Measurements from ENCODE around the gene MINK1.
"Not testable (repeated sequence)": the region's sequence is repeated elsewhere in the genome, so short reads cannot be mapped to it uniquely, and the experiment has no call there.

Gene MINK1

DNA sequence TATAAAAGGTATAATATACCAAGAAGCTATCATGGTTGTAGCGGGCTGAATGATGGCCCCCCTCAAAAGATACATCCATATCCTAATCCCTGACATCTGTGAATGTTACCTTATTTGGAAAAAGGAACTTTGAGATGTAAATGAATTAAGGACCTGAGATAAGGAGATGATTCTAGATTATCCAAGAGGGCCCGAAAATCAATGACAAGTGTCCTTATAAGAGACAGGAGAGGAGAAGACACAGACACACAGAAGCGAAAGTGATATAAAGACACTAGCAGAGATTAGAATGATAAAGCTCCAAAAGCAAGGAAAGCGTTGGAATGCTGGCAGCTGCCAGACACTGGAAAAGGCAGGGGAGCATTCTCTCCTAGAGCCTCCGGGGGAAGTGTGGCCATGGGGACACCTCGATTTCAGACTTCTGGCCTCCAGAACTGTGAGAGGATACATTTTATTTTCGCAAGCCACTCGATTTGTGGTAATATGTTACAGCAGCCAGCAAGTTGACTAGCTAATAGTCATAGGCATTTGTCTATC is 86.4 kb downstream of the MINK1 start:
- Mint-ChIP-seq H3K27me3 (ENCODE audit: low read depth, poor library complexity) (peaks cover 4% of the 10 kb centered on the region), H3K4me1 (peaks cover 5% of the 10 kb centered on the region), H3K27ac (peak overlapping the region; percentile 65), H3K36me3 (ENCODE audit: low read depth) (no peaks in the 10 kb centered on the region), H3K9me3 (no peaks in the 10 kb centered on the region), H3K4me3 (no peak overlapping the region)
- TF ChIP-seq, protein P1, sequence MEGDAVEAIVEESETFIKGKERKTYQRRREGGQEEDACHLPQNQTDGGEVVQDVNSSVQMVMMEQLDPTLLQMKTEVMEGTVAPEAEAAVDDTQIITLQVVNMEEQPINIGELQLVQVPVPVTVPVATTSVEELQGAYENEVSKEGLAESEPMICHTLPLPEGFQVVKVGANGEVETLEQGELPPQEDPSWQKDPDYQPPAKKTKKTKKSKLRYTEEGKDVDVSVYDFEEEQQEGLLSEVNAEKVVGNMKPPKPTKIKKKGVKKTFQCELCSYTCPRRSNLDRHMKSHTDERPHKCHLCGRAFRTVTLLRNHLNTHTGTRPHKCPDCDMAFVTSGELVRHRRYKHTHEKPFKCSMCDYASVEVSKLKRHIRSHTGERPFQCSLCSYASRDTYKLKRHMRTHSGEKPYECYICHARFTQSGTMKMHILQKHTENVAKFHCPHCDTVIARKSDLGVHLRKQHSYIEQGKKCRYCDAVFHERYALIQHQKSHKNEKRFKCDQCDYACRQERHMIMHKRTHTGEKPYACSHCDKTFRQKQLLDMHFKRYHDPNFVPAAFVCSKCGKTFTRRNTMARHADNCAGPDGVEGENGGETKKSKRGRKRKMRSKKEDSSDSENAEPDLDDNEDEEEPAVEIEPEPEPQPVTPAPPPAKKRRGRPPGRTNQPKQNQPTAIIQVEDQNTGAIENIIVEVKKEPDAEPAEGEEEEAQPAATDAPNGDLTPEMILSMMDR (IDR thresholded peaks at IDR 0.05): no peak
- no peak for DNase-seq

DNA sequence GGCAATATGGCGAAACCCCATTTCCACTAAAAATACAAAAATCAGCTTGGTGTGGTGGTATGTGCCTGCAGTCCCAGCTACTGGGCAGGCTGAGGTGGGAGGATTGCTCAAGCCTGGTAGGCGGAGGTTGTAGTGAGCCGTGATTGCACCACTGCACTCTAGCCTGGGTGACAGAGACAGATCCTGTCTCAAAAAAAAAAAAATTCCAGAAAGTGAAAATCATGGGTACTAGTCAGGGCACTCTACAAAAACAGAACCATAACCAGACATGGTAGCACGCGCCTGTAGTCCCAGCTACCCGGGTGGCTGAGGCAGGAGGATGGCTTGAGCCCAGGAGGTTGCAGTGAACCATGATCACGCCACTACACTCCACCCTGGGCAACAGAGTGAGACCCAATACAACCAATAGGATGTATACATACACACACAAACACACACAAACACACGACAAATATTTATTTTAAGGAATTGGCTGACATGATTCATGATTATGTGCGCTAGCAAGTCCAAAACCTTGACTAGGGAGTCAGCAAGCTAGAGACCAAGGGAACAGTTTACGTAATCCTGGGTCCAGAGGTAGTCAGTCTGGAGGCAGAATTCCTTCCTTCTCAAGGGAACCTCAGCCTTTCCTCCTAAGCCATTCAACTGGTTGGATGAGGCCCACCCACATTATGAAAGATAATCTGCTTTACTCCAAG is 87.4 kb downstream of the MINK1 start:
- no peak overlapping the region for H3K27ac Mint-ChIP-seq
- TF ChIP-seq, protein P1 (IDR thresholded peaks at IDR 0.05): no peak
- DNase-seq: no peak
- H3K4me1 Mint-ChIP-seq: peaks cover 5% of the 10 kb centered on the region
- peaks cover 4% of the 10 kb centered on the region for H3K27me3 Mint-ChIP-seq (ENCODE audit: low read depth, poor library complexity)
- no peaks in the 10 kb centered on the region for H3K9me3 Mint-ChIP-seq
- H3K4me3 Mint-ChIP-seq: no peak overlapping the region
- no peaks in the 10 kb centered on the region for H3K36me3 Mint-ChIP-seq (ENCODE audit: low read depth)

DNA sequence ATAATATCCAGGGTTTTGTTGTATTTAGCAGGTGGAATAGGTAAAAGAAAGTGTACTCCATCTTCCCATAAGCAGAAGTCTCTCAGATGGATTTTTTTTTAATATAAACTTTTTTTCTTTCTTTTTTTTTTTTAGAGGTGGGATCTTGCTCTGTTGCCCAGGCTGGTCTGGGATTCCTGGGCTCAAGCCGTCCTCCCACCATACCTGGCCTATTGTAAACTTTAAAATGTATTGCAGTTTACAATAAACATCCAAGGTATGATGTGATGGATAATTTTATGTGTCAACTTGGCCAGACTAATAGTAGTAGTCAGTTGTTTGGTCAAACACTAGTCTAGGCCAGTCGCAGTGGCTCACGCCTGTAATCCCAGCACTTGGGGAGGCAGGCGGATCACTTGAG is 88.2 kb downstream of the MINK1 start:
- H3K9me3 Mint-ChIP-seq: no peaks in the 10 kb centered on the region
- no peaks in the 10 kb centered on the region for H3K36me3 Mint-ChIP-seq (ENCODE audit: low read depth)
- peaks cover 7% of the 10 kb centered on the region for H3K4me1 Mint-ChIP-seq
- TF ChIP-seq, protein P1 (IDR thresholded peaks at IDR 0.05): no peak
- no peak overlapping the region for H3K4me3 Mint-ChIP-seq
- H3K27ac Mint-ChIP-seq: no peak overlapping the region
- DNase-seq: no peak
- H3K27me3 Mint-ChIP-seq (ENCODE audit: low read depth, poor library complexity): peaks cover 4% of the 10 kb centered on the region

DNA sequence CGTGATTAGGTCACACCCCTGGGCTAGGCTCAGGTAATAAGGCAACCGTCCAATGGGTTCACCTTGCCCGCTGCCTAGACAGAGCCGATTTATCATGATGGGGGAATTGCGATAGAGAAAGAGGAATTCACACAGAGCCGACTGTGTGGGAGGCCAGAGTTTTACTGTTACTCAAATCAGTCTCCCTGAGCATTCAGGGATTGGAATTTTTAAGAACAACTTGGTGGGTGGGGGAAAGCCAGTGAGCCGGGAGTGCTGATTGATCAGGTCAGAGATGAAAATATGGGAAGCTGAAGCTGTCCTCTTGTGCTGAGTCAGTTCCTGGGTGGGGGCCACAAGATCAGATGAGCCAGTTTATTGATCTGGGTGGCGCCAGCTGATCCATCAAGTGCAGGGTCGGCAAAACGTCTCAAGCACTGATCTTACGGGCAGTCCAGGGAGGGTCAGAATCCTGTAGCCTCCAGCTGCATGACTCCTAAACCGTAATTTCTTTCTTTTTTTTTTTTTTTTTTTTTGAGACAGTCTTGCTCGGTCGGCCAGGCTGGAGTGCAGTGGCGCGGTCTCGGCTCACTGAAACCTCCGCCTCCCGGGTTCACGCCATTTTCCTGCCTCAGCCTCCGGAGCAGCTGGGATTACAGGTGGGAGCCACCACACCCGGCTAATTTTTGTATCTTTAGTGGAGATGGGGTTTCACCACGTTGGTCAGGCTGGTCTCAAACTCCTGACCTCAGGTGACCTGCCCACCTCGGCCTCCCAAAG is 93.6 kb downstream of the MINK1 start:
- peaks cover 12% of the 10 kb centered on the region for H3K4me1 Mint-ChIP-seq
- peaks cover 16% of the 10 kb centered on the region for H3K36me3 Mint-ChIP-seq (ENCODE audit: low read depth)
- H3K27me3 Mint-ChIP-seq (ENCODE audit: low read depth, poor library complexity); H3K4me3 Mint-ChIP-seq; H3K9me3 Mint-ChIP-seq; DNase-seq: not testable (repeated sequence)
- peak overlapping the region; percentile 18 for H3K27ac Mint-ChIP-seq

DNA sequence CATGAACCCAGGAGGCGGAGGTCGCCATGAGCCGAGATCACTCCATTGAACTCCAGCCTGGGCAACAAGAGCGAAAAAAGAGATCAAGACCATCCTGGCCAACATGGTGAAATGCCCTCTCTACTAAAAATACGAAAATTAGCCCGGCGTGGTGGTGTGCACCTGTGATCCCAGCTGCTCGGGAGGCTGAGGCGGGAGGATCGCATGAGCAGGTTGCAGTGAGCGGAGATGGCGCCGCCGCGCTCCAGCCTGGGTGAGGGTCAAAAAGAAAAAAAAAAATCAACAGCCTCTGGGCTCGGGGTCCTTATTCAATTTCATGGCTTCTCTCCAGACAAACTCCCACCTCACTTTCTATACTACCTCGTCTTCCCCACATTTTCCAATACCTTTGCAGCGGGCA is 95.7 kb downstream of the MINK1 start:
- Mint-ChIP-seq H3K4me3 (no peak overlapping the region), H3K27ac (no peak overlapping the region), H3K4me1 (peaks cover 18% of the 10 kb centered on the region), H3K36me3 (ENCODE audit: low read depth) (peaks cover 16% of the 10 kb centered on the region), H3K9me3 (no peaks in the 10 kb centered on the region), H3K27me3 (ENCODE audit: low read depth, poor library complexity) (peaks cover 8% of the 10 kb centered on the region)
- DNase-seq: no peak
- TF ChIP-seq, protein P1 (IDR thresholded peaks at IDR 0.05): no peak

DNA sequence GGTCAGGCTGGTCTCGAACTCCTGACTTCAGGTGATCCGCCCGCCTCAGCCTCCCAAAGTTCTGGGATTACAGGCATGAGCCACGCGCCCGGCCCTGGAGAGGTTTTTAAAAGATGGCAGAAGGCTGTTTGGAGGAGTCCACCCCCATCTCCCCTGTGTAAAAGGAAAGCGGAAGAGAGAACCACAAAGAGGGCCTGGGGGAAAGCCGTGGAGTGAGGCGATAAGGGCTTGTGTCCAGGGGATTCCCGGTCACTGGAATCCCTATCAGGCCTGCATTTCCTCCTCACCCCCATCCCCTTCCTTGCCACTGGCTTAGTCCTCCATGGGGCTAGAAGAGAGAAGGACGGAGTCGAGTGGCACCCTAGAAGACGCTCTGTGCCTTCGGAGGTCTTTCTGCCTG is 98.8 kb downstream of the MINK1 start, which contains the start of gene GP1BA:
GP1BA (plus strand) TSS at position 315 of the 400 bp plus-strand sequence. CDS start 328 bp downstream, outside the sequence.
- H3K9me3 Mint-ChIP-seq: no peaks in the 10 kb centered on the region
- peak within 1 kb of the TSS; percentile 68 for H3K27ac Mint-ChIP-seq

More for the DNA sequence above, 98.8 kb downstream of the MINK1 start, which contains the start of gene GP1BA:
- TF ChIP-seq, protein P1 (IDR thresholded peaks at IDR 0.05): no peak
- Mint-ChIP-seq H3K4me3 (no peak within 1 kb of the TSS), H3K4me1 (peaks cover 21% of the 10 kb centered on the region), H3K36me3 (ENCODE audit: low read depth) (peaks cover 26% of the 10 kb centered on the region), H3K27me3 (ENCODE audit: low read depth, poor library complexity) (peaks cover 8% of the 10 kb centered on the region)
- DNase-seq: no peak
